MCF 10A (cell line): ENCODE results near the gene STK11. TPM values are rescaled to one million over a fixed set of nuclear protein-coding genes. Genes with fewer than 3 reads are reported as not detected.
A peak's percentile ranks its signal among the peaks of the same experiment; 100 is the strongest.

Experiments used
- Bru-seq: library from RNA; stranded (reverse); fragments of 400-500 nt; gene quantifications from one replicate; lab custom pipeline; 2021; lab: Mats Ljungman, UMichigan
- BruChase-seq, 2 experiments: library from RNA; stranded (reverse); fragments of 400-500 nt; gene quantifications; one replicate each; lab custom pipeline; 2021; lab: Mats Ljungman, UMichigan
- BruUV-seq: library from RNA; stranded (reverse); fragments of 400-500 nt; replicated peaks from 2 replicates; lab custom pipeline; 2021; lab: Mats Ljungman, UMichigan
- CTCF ChIA-PET: fragments of 300-600 bp; sonication (Branson Sonifier 250); formaldehyde crosslinking; extraction: SDS; loops from one replicate; lab custom pipeline; 2021; ENCODE audit warnings: antibody characterized with exemption, inconsistent platforms; lab: Yijun Ruan, JAX
- POLR2A ChIA-PET: fragments of 300-600, 350-650 bp; sonication (Branson Sonifier 250); formaldehyde crosslinking; extraction: SDS; loops from one replicate; lab custom pipeline; 2020; ENCODE audit warnings: antibody characterized with exemption, inconsistent platforms; lab: Yijun Ruan, JAX
- DNase-seq: peaks from one replicate; pipeline ENCODE4 v3.0.0-alpha.2; 2018; ENCODE audit not compliant: unreplicated experiment
- H3K27ac Mint-ChIP-seq: one replicate; pipeline ENCODE4 v1.8.0; 2022; ENCODE audit warnings: mild to moderate bottlenecking, low read depth, mixed read lengths; ENCODE audit not compliant: unreplicated experiment
- H3K27me3 Mint-ChIP-seq: one replicate; pipeline ENCODE4 v1.8.0; 2022; ENCODE audit warnings: mixed read lengths; ENCODE audit not compliant: insufficient read depth, unreplicated experiment
- H3K36me3 Mint-ChIP-seq: one replicate; pipeline ENCODE4 v1.8.0; 2022; ENCODE audit warnings: mild to moderate bottlenecking, moderate library complexity, mixed read lengths; ENCODE audit not compliant: insufficient read depth, unreplicated experiment
- H3K4me1 Mint-ChIP-seq: one replicate; pipeline ENCODE4 v1.8.0; 2022; ENCODE audit warnings: mixed read lengths; ENCODE audit not compliant: insufficient read depth, unreplicated experiment
- H3K4me3 Mint-ChIP-seq: one replicate; pipeline ENCODE4 v1.8.0; 2022; ENCODE audit warnings: mild to moderate bottlenecking, moderate library complexity, mixed read lengths; ENCODE audit not compliant: unreplicated experiment
- H3K9me3 Mint-ChIP-seq: one replicate; pipeline ENCODE4 v1.8.0; 2022; ENCODE audit warnings: mixed read lengths; ENCODE audit not compliant: unreplicated experiment
- CTCF ChIP-seq: fragments of 200-600 bp; IDR thresholded peaks from one replicate; pipeline ENCODE4 v1.8.0; 2022; ENCODE audit warnings: antibody characterized with exemption, mild to moderate bottlenecking; ENCODE audit not compliant: unreplicated experiment
- intact Hi-C: fragments of 100-400 bp; cut with micrococcal nuclease; formaldehyde crosslinking; loops from 2 replicates; pipeline ENCODE4 v1.14.1; 2022
- long read RNA-seq: library from polyadenylated mRNA; stranded (forward); transcript quantifications from one replicate; pipeline ENCODE4 v2.0.0, GENCODE V29; 2022
- total RNA-seq: library from RNA; stranded (reverse); gene quantifications from 2 replicates; pipeline ENCODE4 v1.2.3, GENCODE V29; 2022

Gene STK11
- total RNA-seq (63.1 and 65.6 TPM in 2 replicates), Bru-seq, nascent RNA (percentile 51 among the genes with signal in this experiment), BruChase-seq, experiment 1, labeled RNA remaining after a 6-hour chase (percentile 69 among the genes with signal in this experiment), BruChase-seq, experiment 2, labeled RNA remaining after a 2-hour chase (percentile 57 among the genes with signal in this experiment)
- long read RNA-seq, transcript STK11-201 (10 exons, 2,611 nt): major isoform, 167 of 228 reads
- long read RNA-seq, partial matches to known transcripts: 15 of 228 reads
- long read RNA-seq, other reads (novel, unspliced or antisense): 45 of 228 reads

GRCh38 chr19:1205114-1206099, at the start of gene STK11:
Gene STK11, plus strand, starts transcription at chr19:1205778. Its CDS starts 1,136 bp downstream, at chr19:1206914.
- BruUV-seq: no TSS peak
- H3K36me3 Mint-ChIP-seq: peaks cover 31% of the 10 kb centered on the region
- peak within 1 kb of the TSS; percentile 91 for H3K4me3 Mint-ChIP-seq
- ChIA-PET POLR2A (interaction anchor here (0.7 to 1.4 kb wide), 5 partner anchors 8 to 204 kb away, joined by 3 to 6 read pairs (median 4); no protein-coding TSS in a partner anchor), CTCF (interaction anchor here (0.6 to 3.1 kb wide), 3 partner anchors 10 to 29 kb away, joined by 3 to 17 read pairs (median 6); no protein-coding TSS in a partner anchor)
- intact Hi-C loops: no loop called here
- peaks cover 15% of the 10 kb centered on the region for H3K4me1 Mint-ChIP-seq
- peak within 1 kb of the TSS; percentile 94 for H3K27ac Mint-ChIP-seq
- no peaks in the 10 kb centered on the region for H3K9me3 Mint-ChIP-seq
- peak; percentile 98 for DNase-seq
- no peaks in the 10 kb centered on the region for H3K27me3 Mint-ChIP-seq
- no peak for TF ChIP-seq CTCF

- no peak for TF ChIP-seq CTCF
- ChIA-PET CTCF (interaction anchor here (0.7 kb wide), 1 partner anchor 41 kb away, joined by 3 read pairs; no protein-coding TSS in a partner anchor), POLR2A (interaction anchor here (0.7 to 2.9 kb wide), 5 partner anchors 11 to 113 kb away, joined by 3 to 45 read pairs (median 23); partner anchors contain the start of genes CIRBP and GPX4)
- H3K36me3 Mint-ChIP-seq: peaks cover 48% of the 10 kb centered on the region
- H3K4me1 Mint-ChIP-seq: peaks cover 5% of the 10 kb centered on the region
- peak overlapping the region; percentile 83 for H3K27ac Mint-ChIP-seq
- H3K4me3 Mint-ChIP-seq: peak overlapping the region; percentile 62
- no peaks in the 10 kb centered on the region for H3K9me3 Mint-ChIP-seq
- BruUV-seq: no TSS peak
- DNase-seq: no peak
- intact Hi-C loops: no loop called here
- H3K27me3 Mint-ChIP-seq: no peaks in the 10 kb centered on the region
Observed at GRCh38 chr19:1156305-1156801, 49.2 kb upstream of the STK11 start.

GRCh38 chr19:1156830-1157615, 48.6 kb upstream of the STK11 start:
- Mint-ChIP-seq H3K4me3 (no peak overlapping the region), H3K36me3 (peaks cover 47% of the 10 kb centered on the region), H3K9me3 (no peaks in the 10 kb centered on the region), H3K4me1 (peaks cover 11% of the 10 kb centered on the region), H3K27me3 (no peaks in the 10 kb centered on the region), H3K27ac (no peak overlapping the region)
- intact Hi-C loops: no loop called here
- no TSS peak for BruUV-seq
- ChIA-PET CTCF (interaction anchor here (0.6 to 0.7 kb wide), 2 partner anchors 129 to 202 kb away, joined by 3 read pairs; no protein-coding TSS in a partner anchor), POLR2A (no interaction called here)
- no peak for TF ChIP-seq CTCF
- DNase-seq: no peak
